ENCODE results near the gene KIAA1958.

The KIAA1958 gene

GRCh38 chr9:112712678-112713077 is 226.1 kb downstream of the KIAA1958 start:
- TF ChIP-seq CTCF (IDR thresholded peaks at IDR 0.05; ENCODE audit: insufficient read depth, low read length) = no peak
- DNase-seq (ENCODE audit: low read depth in 1 of 2, low spot score in 1 of 2) = no peak
- Histone ChIP-seq H3K27me3 (ENCODE audit: insufficient read depth, poor library complexity, severe bottlenecking) (no peaks in the 10 kb centered on the region), H3K4me3 (replicated peaks; ENCODE audit: insufficient read depth, low read length) (no peak overlapping the region), H3K27ac (replicated peaks) (no peak overlapping the region)

- TF ChIP-seq GABPA (IDR thresholded peaks at IDR 0.05; ENCODE audit: low read depth) (peak; percentile 79), CTCF (IDR thresholded peaks at IDR 0.05; ENCODE audit: insufficient read depth, low read length) (no peak), POLR2AphosphoS5 (IDR thresholded peaks at IDR 0.05; ENCODE audit: low read depth) (peak; percentile 82), REST (IDR thresholded peaks at IDR 0.05; ENCODE audit: insufficient replicate concordance, low read depth) (no peak), SPI1 (IDR thresholded peaks at IDR 0.05; ENCODE audit: borderline replicate concordance, low read depth) (no peak; the same call in 1 of the 2 replicates)
- Histone ChIP-seq H3K4me3 (replicated peaks; ENCODE audit: insufficient read depth, low read length) (peak within 1 kb of the TSS; percentile 92), H3K27me3 (ENCODE audit: insufficient read depth, poor library complexity, severe bottlenecking) (no peaks in the 10 kb centered on the region), H3K27ac (replicated peaks) (peak within 1 kb of the TSS; percentile 80)
- peak; percentile 96 to 98 for DNase-seq (ENCODE audit: low read depth in 1 of 2, low spot score in 1 of 2)
Measured at GRCh38 chr9:112717661-112718331, 231.2 kb downstream of the KIAA1958 start, which contains the start of gene INIP. INIP (minus strand) TSS chr9:112718117; CDS start chr9:112716485, 1,632 bp downstream.

All from HL-60 (cell line).